HuH-7 (cell line): Measurements from ENCODE around the gene CDK17.

Experiments used
- DNase-seq: peaks from one replicate; pipeline ENCODE4 v3.0.0; 2011; ENCODE audit warnings: low spot score

CDK17 gene

DNA sequence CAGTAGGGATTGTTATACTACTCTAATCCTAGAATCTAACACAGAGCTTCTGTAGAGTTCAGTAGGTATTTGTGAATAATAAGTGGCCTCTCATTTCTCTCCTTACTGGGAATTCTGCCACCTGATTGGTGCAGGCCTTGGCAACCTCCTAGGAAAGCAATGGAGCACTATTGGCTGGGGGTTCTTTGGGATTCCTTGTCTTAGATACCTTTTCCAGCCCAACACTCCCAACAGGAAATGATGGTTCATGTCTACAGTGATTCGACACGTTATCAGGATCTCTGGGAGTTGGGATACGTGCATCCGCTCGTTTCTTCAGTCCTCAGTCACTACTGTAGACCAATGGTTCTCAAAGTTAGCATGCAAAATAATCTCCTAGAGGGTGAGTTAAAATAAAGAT, 138.7 kb downstream of the CDK17 start:
- no peak for DNase-seq

DNA sequence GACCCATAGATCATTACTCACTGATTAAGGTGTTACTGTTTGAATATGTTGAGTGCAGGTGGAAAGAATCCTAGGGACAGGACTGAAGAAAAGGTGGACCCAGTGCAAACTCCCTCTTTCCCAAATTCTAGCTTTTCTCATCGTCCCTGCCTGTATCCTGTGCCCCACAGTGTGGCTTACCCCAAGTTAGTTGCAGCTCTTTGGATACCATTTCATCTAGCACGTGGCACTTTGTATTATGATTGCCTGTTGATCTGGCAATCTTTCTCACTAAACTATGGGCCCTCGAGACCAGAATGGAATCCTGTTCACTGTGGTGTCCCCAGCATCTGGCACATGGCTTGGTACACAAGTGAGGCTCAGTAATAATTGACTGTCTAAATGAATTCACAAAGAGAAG, 139.6 kb downstream of the CDK17 start:
- no peak for DNase-seq

- DNase-seq: no peak
Measured at GRCh38 chr12:96260231-96260630, 140.0 kb downstream of the CDK17 start.

- no peak for DNase-seq
Measured at GRCh38 chr12:96258104-96258961, 141.9 kb downstream of the CDK17 start.

- DNase-seq: no peak
Measured at GRCh38 chr12:96257550-96258103, 142.6 kb downstream of the CDK17 start.

DNA sequence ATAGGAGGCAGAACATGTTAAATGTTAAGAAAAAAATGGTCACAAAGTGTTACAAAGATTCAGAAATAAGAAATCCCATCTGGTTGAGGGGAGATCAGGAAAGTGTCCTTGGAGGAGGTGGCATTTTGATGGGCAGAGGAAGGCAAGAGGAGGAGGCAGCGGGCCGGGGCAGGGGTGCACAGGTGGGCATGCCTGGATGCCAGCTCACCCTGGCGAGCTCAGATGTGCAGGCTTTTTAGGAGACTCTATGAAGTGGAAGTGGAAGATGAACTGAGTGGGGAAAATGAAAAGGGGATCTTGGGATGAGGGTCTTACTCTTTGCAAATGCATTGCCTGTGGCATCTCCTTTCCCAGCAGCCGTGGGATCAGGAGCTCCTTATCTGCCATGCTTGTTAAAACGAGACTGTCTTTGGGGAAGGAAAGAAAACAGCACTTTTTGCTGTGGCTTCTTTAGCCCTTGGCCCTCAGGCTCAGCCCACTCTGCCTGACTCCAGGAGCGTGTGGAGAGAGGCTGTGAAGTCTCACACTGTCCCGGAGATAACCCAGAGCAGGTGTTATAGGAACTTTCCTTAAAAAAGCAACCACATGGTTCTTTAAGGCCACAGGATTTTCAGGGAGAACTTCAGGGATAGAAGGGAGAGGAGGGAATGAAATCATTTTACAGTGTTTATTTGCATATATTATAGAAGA, 143.4 kb downstream of the CDK17 start:
- no peak for DNase-seq

DNA sequence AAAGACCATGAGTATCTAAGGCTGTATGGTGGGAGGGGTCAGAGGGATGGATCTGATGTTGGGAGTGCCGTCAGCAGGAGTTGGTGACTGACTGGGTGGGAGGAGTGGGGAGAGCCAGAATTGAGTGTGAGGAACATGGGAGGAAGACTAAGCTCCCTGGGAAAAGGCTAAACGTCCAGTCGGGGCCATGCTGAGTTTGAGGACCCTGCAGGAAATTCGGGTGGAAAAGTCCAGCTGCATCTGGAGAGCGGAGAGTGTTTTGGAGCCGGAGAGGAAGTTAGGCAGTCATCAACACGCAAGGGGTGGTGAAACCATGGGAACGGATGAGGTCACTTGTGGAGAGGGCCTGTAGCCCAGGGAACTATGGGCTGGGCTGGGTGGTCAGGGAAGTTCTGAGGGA, 145.2 kb downstream of the CDK17 start:
- no peak for DNase-seq

GRCh38 chr12:96250119-96250685, 150.0 kb downstream of the CDK17 start:
- no peak for DNase-seq

GRCh38 chr12:96249196-96250118, 150.8 kb downstream of the CDK17 start:
- DNase-seq: no peak

- no peak for DNase-seq
Measured at GRCh38 chr12:96248136-96248931, 151.9 kb downstream of the CDK17 start.

DNA sequence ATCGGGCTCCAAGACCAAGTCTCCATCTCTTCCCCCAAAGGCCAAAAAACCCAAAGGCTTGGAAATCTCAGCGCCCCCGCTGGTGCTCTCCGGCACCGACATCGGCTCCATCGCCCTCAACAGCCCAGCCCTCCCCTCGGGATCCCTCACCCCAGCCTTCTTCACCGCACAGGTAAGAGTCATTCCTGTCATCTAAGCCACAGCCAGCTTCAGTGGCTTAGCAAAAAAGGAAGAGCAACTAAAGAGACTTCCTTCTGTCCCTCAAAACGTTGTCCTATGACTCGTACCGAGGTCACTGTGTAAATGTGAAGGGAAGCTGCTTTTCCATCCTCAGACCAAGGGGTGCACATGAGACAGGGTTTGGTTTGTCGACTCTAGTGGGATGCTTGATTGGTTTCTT, 152.7 kb downstream of the CDK17 start:
- DNase-seq: no peak

GRCh38 chr12:96246926-96247505, 153.2 kb downstream of the CDK17 start:
- DNase-seq: no peak

- no peak for DNase-seq
Measured at GRCh38 chr12:96244826-96245225, 155.4 kb downstream of the CDK17 start.

GRCh38 chr12:96242597-96242996, 157.6 kb downstream of the CDK17 start:
- DNase-seq: no peak

- no peak for DNase-seq
Measured at GRCh38 chr12:96241846-96242256, 158.4 kb downstream of the CDK17 start.

DNA sequence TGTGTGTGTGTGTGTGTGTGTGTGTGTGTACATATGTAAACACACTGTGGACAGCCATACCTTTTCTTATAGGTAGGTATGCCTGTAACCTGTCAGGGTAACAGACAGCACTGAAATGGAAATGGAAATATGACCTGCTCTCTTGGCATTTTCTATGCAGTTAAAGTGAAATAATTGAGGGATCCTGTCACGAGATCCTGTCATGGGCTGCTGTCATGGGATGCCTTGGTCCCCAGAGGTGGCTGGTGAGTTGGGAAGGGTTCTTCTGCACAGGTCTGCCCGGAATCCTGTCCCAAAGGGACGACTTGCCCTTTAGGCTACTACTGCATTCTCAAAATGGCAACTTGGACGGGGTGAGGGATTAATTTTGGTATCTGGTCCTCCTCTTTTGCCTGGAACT, 158.8 kb downstream of the CDK17 start:
- DNase-seq: no peak

- no peak for DNase-seq
Measured at GRCh38 chr12:96240656-96241055, 159.6 kb downstream of the CDK17 start.

DNA sequence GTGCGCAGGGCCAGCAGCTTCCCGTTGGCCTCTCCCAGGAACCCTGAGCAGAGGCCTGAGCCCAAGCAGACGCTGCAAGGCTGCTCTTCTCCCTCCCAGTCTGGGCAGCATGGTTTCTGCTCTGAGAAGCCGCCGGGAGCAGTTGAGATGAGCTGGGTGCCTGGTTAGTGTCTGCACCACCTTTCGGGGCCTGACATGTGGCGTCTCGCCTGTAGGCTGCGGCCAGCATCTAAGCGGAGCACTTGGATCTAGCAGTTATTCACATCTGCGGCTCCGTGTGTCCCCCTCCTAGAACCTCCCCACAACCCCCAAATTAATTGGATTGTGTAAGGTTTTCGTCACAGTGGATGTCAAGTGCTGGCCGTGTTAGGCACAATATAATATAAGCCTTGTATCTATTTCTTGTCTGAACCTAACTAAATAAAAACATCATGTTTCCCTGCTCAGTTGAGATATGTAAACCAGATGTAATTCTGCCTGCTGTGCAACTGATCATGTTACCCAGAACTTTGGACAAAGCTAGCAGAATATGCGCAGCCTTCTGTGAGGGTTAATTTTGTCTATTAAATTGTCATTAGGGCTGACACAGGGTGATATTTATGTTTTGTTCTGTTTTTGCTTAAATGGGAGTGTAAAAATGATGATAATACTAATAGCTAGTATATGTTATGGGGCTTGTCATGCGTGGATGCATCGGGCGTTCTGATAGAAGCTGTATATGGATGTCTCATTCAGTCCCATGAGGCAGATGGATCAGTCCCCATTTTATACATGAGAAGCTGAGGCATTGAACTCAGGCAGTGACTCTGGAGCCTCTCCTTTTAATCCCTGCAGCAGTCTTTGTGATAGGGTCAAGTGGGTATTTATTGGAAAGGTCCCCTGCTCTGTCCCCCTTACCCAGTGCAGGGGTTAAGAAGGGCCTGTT, 160.3 kb downstream of the CDK17 start:
- no peak for DNase-seq

- DNase-seq: no peak
Measured at GRCh38 chr12:96238336-96239047, 161.7 kb downstream of the CDK17 start.
